GM23248 (cell line): ENCODE data around the gene HTT. TPM values are rescaled to one million over a fixed set of nuclear protein-coding genes. Genes with fewer than 3 reads are reported as not detected.

Source experiments
- DNase-seq: peaks from one replicate; pipeline ENCODE4 v3.0.0-alpha.2; 2015
- H2AFZ ChIP-seq: fragments of 200-600 bp; sonication (generic); 2 replicates; pipeline ENCODE4 v1.6.1; 2016; ENCODE audit warnings: antibody characterized with exemption
- H3F3A ChIP-seq: fragments of 200-600 bp; sonication (generic); 2 replicates; pipeline ENCODE4 v1.6.1; 2016; ENCODE audit warnings: mild to moderate bottlenecking, antibody characterized with exemption, mixed run types; ENCODE audit not compliant: insufficient read depth
- H3K27ac ChIP-seq: fragments of 200-600 bp; sonication (generic); 2 replicates; pipeline ENCODE4 v1.5.1; 2016; ENCODE audit warnings: mild to moderate bottlenecking
- H3K27me3 ChIP-seq: fragments of 200-600 bp; sonication (generic); replicated peaks from 2 replicates; pipeline ENCODE4 v1.6.1; 2016; ENCODE audit warnings: mild to moderate bottlenecking; ENCODE audit not compliant: insufficient read depth
- H3K36me3 ChIP-seq: fragments of 200-600 bp; sonication (generic); 2 replicates; pipeline ENCODE4 v1.6.1; 2016; ENCODE audit warnings: low read depth, mild to moderate bottlenecking
- H3K4me1 ChIP-seq: fragments of 200-600 bp; sonication (generic); 2 replicates; pipeline ENCODE4 v1.6.1; 2016; ENCODE audit warnings: mild to moderate bottlenecking; ENCODE audit not compliant: insufficient read depth
- H3K4me2 ChIP-seq: fragments of 200-600 bp; sonication (generic); one replicate; pipeline ENCODE4 v1.6.1; 2016; ENCODE audit warnings: mild to moderate bottlenecking; ENCODE audit not compliant: unreplicated experiment
- H3K4me3 ChIP-seq: fragments of 200-600 bp; sonication (generic); 2 replicates; pipeline ENCODE4 v1.5.1; 2016; ENCODE audit warnings: mild to moderate bottlenecking
- H3K79me2 ChIP-seq: fragments of 200-600 bp; sonication (generic); 2 replicates; pipeline ENCODE4 v1.6.1; 2016; ENCODE audit warnings: mild to moderate bottlenecking; ENCODE audit not compliant: insufficient read depth
- H3K9ac ChIP-seq: fragments of 200-600 bp; sonication (generic); 2 replicates; pipeline ENCODE4 v1.6.1; 2016; ENCODE audit warnings: mild to moderate bottlenecking
- H3K9me2 ChIP-seq: fragments of 200-600 bp; sonication (generic); 2 replicates; pipeline ENCODE4 v1.6.1; 2016; ENCODE audit warnings: mixed run types, mild to moderate bottlenecking, moderate library complexity; ENCODE audit not compliant: insufficient read depth
- H3K9me3 ChIP-seq: fragments of 200-600 bp; sonication (generic); one replicate; pipeline ENCODE4 v1.6.1; 2017; ENCODE audit warnings: low read depth
- H4K20me1 ChIP-seq: fragments of 200-600 bp; sonication (generic); 2 replicates; pipeline ENCODE4 v1.6.0; 2016; ENCODE audit not compliant: insufficient read depth
- EZH2 ChIP-seq: fragments of 200-600 bp; sonication (generic); IDR thresholded peaks from 2 replicates; pipeline ENCODE4 v1.6.1; 2018; ENCODE audit warnings: antibody characterized with exemption, mild to moderate bottlenecking; ENCODE audit not compliant: insufficient read depth, poor library complexity, severe bottlenecking
- EZH2phosphoT487 ChIP-seq: fragments of 200-600 bp; sonication (generic); IDR thresholded peaks from 2 replicates; pipeline ENCODE4 v1.6.1; 2018; ENCODE audit warnings: antibody characterized with exemption, moderate library complexity, mild to moderate bottlenecking, low read depth; ENCODE audit not compliant: insufficient read depth
- WGBS, 2 experiments: methylation state at CpG; one replicate each; pipeline ENCODE4 v1.1.6; 2015 to 2017; ENCODE audit warnings: low lambda C conversion rate in 2 of 2, low coverage in 1 of 2; ENCODE audit errors: missing lambda C conversion rate in 2 of 2; 5-methylcytosine and 5-hydroxymethylcytosine counted together
- in situ Hi-C: fragments of 300-500 bp; cut with MboI; formaldehyde crosslinking; loops from 2 replicates; pipeline ENCODE4 v1.15.0; 2020
- polyA plus RNA-seq: library from polyadenylated mRNA; unstranded; fragments of >200 nt; fragmentation: Nextera tagmentation; extraction: Ambion mirVana; gene quantifications from 2 replicates; pipeline ENCODE4 v1.2.1, GENCODE V29; 2016
- total RNA-seq: library from RNA; depleted of rRNA; stranded (reverse); fragments of >200 nt; shearing (Covaris generic); gene quantifications from 2 replicates; pipeline ENCODE4 v1.2.3, GENCODE V29; 2014

HTT gene
- total and polyA plus RNA-seq, 2 experiments from 2014 or later: 8.2 to 26.5 TPM

GRCh38 chr4:3207531-3208037 lies 133.1 kb downstream of the HTT start:
- 72 to 82% methylated on average over 5 of the region's 5 CpGs for WGBS, 2 experiments

GRCh38 chr4:3208826-3209225 lies 134.3 kb downstream of the HTT start:
- TF ChIP-seq EZH2phosphoT487 (no peak), EZH2 (no peak)

More at GRCh38 chr4:3207531-3208037, 133.1 kb downstream of the HTT start:
- H4K20me1 ChIP-seq: no peaks in the 10 kb centered on the region
- H3K9ac ChIP-seq: no peak overlapping the region
- H3K4me1 ChIP-seq: peaks cover 18% of the 10 kb centered on the region
- H3K9me2 ChIP-seq: no peaks in the 10 kb centered on the region
- DNase-seq: peak; percentile 47
- peaks cover 22% of the 10 kb centered on the region for H3F3A ChIP-seq
- H3K9me3 ChIP-seq: no peaks in the 10 kb centered on the region
- H3K4me2 ChIP-seq: no peak overlapping the region
- peaks cover 24% of the 10 kb centered on the region for H3K36me3 ChIP-seq
- no peak overlapping the region for H3K4me3 ChIP-seq
- no peak overlapping the region for H3K27ac ChIP-seq
- H2AFZ ChIP-seq: no peak overlapping the region
- no peaks in the 10 kb centered on the region for H3K79me2 ChIP-seq
- in situ Hi-C loops: no loop called here
- H3K27me3 ChIP-seq: no peaks in the 10 kb centered on the region
- TF ChIP-seq EZH2phosphoT487 (no peak), EZH2 (no peak)

GRCh38 chr4:3209551-3210325 lies 135.3 kb downstream of the HTT start:
- Histone ChIP-seq H3K9me2 (no peaks in the 10 kb centered on the region), H3K36me3 (peaks cover 34% of the 10 kb centered on the region), H4K20me1 (no peaks in the 10 kb centered on the region), H3K4me2 (no peak overlapping the region), H3K4me3 (no peak overlapping the region), H3K27ac (no peak overlapping the region), H3K27me3 (no peaks in the 10 kb centered on the region), H3K9me3 (no peaks in the 10 kb centered on the region), H2AFZ (no peak overlapping the region), H3K4me1 (peaks cover 4% of the 10 kb centered on the region; the same call in 1 of the 2 replicates), H3K9ac (no peak overlapping the region), H3K79me2 (no peaks in the 10 kb centered on the region), H3F3A (peaks cover 2% of the 10 kb centered on the region; the same call in 1 of the 2 replicates)
- 97% methylated on average over 17 of the region's 17 CpGs for WGBS, 2 experiments
- TF ChIP-seq EZH2: no peak
- no peak for TF ChIP-seq EZH2phosphoT487
- in situ Hi-C loops: no loop called here
- no peak for DNase-seq

More at GRCh38 chr4:3208826-3209225, 134.3 kb downstream of the HTT start:
- no peaks in the 10 kb centered on the region for H3K27me3 ChIP-seq
- WGBS, 2 experiments: 98% methylated on average over 14 of the region's 14 CpGs
- peaks cover 13% of the 10 kb centered on the region for H3K4me1 ChIP-seq
- no peaks in the 10 kb centered on the region for H3K9me2 ChIP-seq
- H3K9ac ChIP-seq: no peak overlapping the region
- H3K27ac ChIP-seq: no peak overlapping the region
- H3K36me3 ChIP-seq: peaks cover 25% of the 10 kb centered on the region
- H4K20me1 ChIP-seq: no peaks in the 10 kb centered on the region
- H3K9me3 ChIP-seq: no peaks in the 10 kb centered on the region
- no peak for DNase-seq
- no peak overlapping the region for H3K4me2 ChIP-seq
- H2AFZ ChIP-seq: no peak overlapping the region
- H3K4me3 ChIP-seq: no peak overlapping the region
- peaks cover 10% of the 10 kb centered on the region for H3F3A ChIP-seq
- in situ Hi-C loops: no loop called here
- no peaks in the 10 kb centered on the region for H3K79me2 ChIP-seq

GRCh38 chr4:3210467-3210866 lies 136.0 kb downstream of the HTT start:
- Histone ChIP-seq H3K36me3 (peaks cover 35% of the 10 kb centered on the region), H3K9me2 (no peaks in the 10 kb centered on the region), H3F3A (no peaks in the 10 kb centered on the region), H3K4me2 (no peak overlapping the region), H3K27ac (no peak overlapping the region), H3K27me3 (no peaks in the 10 kb centered on the region), H3K9ac (no peak overlapping the region), H2AFZ (no peak overlapping the region), H3K4me1 (peaks cover 3% of the 10 kb centered on the region; the same call in 1 of the 2 replicates), H3K9me3 (no peaks in the 10 kb centered on the region), H3K79me2 (no peaks in the 10 kb centered on the region), H3K4me3 (no peak overlapping the region), H4K20me1 (no peaks in the 10 kb centered on the region)
- TF ChIP-seq EZH2: no peak
- TF ChIP-seq EZH2phosphoT487: no peak
- WGBS, 2 experiments: 87 to 91% methylated on average over 6 of the region's 6 CpGs
- DNase-seq: no peak
- in situ Hi-C loops: no loop called here
